K562 (cell line): Measurements from ENCODE around the gene ZNF581. TPM values are rescaled to one million over a fixed set of nuclear protein-coding genes. Genes with fewer than 3 reads are reported as not detected.
A peak's percentile ranks its signal among the peaks of the same experiment; 100 is the strongest.

ENCODE experiments used
- ADNP ChIP-seq: fragments of 200-800 bp; sonication (Bioruptor generic); IDR thresholded peaks from 2 replicates; pipeline ENCODE4 v1.6.1; 2016; ENCODE audit warnings: missing genetic modification characterization, missing compliant biosample characterization
- KLF6 ChIP-seq: fragments of 250-450 bp; sonication (Bioruptor Pico); IDR thresholded peaks from 2 replicates; pipeline ENCODE4 v1.4.0; 2020; ENCODE audit warnings: mild to moderate bottlenecking, moderate library complexity, borderline replicate concordance
- MECOM ChIP-seq: fragments of 250-450 bp; sonication (Bioruptor Pico); IDR thresholded peaks from 2 replicates; pipeline ENCODE4 v1.8.0; 2022; ENCODE audit warnings: inconsistent platforms
- MTA2 ChIP-seq: fragments of 450-650 bp; IDR thresholded peaks from 2 replicates; pipeline ENCODE4 v1.6.1; 2016; ENCODE audit warnings: low read depth
- MTF1 ChIP-seq: fragments of 250-450 bp; sonication (Bioruptor Pico); IDR thresholded peaks from 2 replicates; pipeline ENCODE4 v1.9.0; 2021; ENCODE audit warnings: moderate library complexity, mild to moderate bottlenecking, inconsistent platforms, borderline replicate concordance
- RB1 ChIP-seq: fragments of 450-650 bp; IDR thresholded peaks from 2 replicates; pipeline ENCODE4 v1.6.1; 2017; ENCODE audit warnings: low read depth, mild to moderate bottlenecking
- SMAD2 ChIP-seq: fragments of 150-350 bp; IDR thresholded peaks from 2 replicates; pipeline ENCODE4 v1.6.1; 2014; ENCODE audit warnings: low read depth, mild to moderate bottlenecking, low read length
- TCFL5 ChIP-seq: fragments of 250-450 bp; sonication (Bioruptor Pico); conservative IDR thresholded peaks from 2 replicates; pipeline ENCODE4 v1.6.1; 2021; ENCODE audit warnings: mild to moderate bottlenecking, moderate library complexity, matching md5 sums
- TOE1 ChIP-seq, 2 experiments: fragments of 450-650 bp in 1 of 2; sonication (generic) in 1 of 2; formaldehyde crosslinking in 1 of 2; IDR thresholded peaks; 2 replicates each; pipeline versions ENCODE4 v1.7.1 to v1.8.0; 2016 to 2022; ENCODE audit warnings: borderline replicate concordance in 2 of 2, mild to moderate bottlenecking in 2 of 2, antibody characterized with exemption in 1 of 2, inconsistent platforms in 1 of 2, low read depth in 1 of 2, missing genetic modification reagents in 1 of 2, moderate library complexity in 1 of 2
- U2AF2 ChIP-seq: fragments of 200-400 bp; formaldehyde crosslinking; optimal IDR thresholded peaks from 2 replicates; pipeline ENCODE3; 2017; ENCODE audit warnings: low read depth, mild to moderate bottlenecking, low read length
- XRCC5 ChIP-seq: fragments of 200-400 bp; formaldehyde crosslinking; IDR thresholded peaks from 2 replicates; pipeline ENCODE4 v1.6.1; 2017; ENCODE audit warnings: low read depth, mild to moderate bottlenecking, low read length
- ZBTB12 ChIP-seq: fragments of 250-450 bp; sonication (Bioruptor Pico); IDR thresholded peaks from 2 replicates; pipeline ENCODE4 v1.4.0; 2020
- ZFP1 ChIP-seq: fragments of 450-650 bp; formaldehyde crosslinking; IDR thresholded peaks from 2 replicates; pipeline ENCODE4 v1.4.0; 2020; ENCODE audit warnings: mild to moderate bottlenecking, mixed read lengths
- ZFP30 ChIP-seq: fragments of 250-450 bp; sonication (Bioruptor Pico); IDR thresholded peaks from 2 replicates; pipeline ENCODE4 v1.8.0; 2022; ENCODE audit warnings: moderate library complexity, mild to moderate bottlenecking, inconsistent platforms, borderline replicate concordance
- ZNF165 ChIP-seq: fragments of 250-450 bp; sonication (Bioruptor Pico); IDR thresholded peaks from 2 replicates; pipeline ENCODE4 v1.4.0; 2020; ENCODE audit warnings: borderline replicate concordance
- polyA plus RNA-seq, 8 experiments: library from polyadenylated mRNA; depleted of rRNA in 4 of 8; stranded (reverse) in 5 of 8; unstranded in 3 of 8; fragments of >200 nt; fragmentation: Nextera tagmentation in 2 of 8; fragmentation: Illumina TruSeq in 1 of 8; extraction: Ambion mirVana in 2 of 8; extraction: Trizol in 1 of 8; gene quantifications; 2 replicates each; pipeline versions ENCODE4 v1.2.1 to v1.2.3, GENCODE V29; 2011 to 2014; ENCODE audit warnings: inconsistent platforms in 1 of 8, missing spikeins in 1 of 8
- total RNA-seq, 7 experiments: library from RNA; depleted of rRNA in 6 of 7; stranded (reverse); fragments of >200 nt in 6 of 7; fragmentation: Illumina TruSeq in 2 of 7; extraction: Trizol in 2 of 7; gene quantifications; 2 replicates each; pipeline versions ENCODE4 v1.2.1 to v1.2.3, GENCODE V29; 2011 to 2021; ENCODE audit warnings: low replicate concordance in 1 of 7
- TF ChIP-seq, protein P1 (sequence below): fragments of 250-450 bp; sonication (Bioruptor Pico); IDR thresholded peaks from 2 replicates; pipeline ENCODE4 v1.4.0; 2020; ENCODE audit warnings: mild to moderate bottlenecking, moderate library complexity
- TF ChIP-seq, protein P2 (sequence below): fragments of 250-450 bp; sonication (Bioruptor Pico); IDR thresholded peaks from 2 replicates; pipeline ENCODE4 v1.6.1; 2021; ENCODE audit warnings: mild to moderate bottlenecking

ZNF581 gene
- total and polyA plus RNA-seq, 9 of the 15 experiments (the other 6 are each of a cell fraction or from before 2014, with no cell fraction given), result 2.4 to 39.4 (median 15.4) TPM

DNA sequence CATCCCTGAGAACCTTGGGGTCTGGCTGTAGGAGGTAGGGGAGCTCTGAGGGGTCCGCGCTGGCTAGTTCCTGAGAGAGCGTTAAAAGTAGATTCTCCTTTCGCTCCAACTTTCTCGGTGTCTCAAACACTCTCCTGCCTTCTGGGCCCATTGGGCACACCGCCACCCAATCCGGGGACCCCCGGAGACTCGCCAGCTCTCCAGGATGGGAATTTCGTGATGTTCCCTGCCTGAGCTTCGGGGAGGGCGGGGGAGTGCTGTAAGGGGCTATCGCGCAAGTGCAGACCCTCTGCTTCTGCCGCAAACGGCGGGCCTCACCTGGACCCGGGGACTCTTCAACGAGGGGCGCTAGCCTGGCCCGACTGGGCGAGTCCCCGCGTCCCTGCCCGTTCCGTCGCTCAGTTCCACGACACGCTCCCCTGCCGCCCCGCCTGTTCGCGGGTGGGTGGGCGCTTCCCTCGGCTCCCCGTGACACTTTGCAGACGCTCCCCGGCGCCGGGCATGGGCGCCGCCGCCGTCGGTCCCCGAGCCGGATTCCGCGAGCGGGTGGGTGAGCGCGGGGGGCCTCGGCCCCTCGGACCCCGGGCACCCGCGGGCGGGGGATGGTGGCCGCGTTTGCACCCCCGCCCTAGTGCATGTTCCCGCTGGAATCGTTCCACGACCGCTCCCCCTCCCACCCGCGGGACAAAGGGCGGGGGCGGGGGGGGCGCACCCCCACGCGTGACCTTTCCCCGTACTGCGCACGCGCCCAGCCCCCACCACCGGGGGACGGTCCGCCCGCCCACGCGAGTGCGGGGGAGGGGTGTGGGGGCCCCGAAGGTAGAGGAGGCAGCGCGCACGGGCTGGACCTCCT is 4.5 kb downstream of the ZNF581 start, which contains the start of gene CCDC106 (continued):
- TF ChIP-seq, protein P1, sequence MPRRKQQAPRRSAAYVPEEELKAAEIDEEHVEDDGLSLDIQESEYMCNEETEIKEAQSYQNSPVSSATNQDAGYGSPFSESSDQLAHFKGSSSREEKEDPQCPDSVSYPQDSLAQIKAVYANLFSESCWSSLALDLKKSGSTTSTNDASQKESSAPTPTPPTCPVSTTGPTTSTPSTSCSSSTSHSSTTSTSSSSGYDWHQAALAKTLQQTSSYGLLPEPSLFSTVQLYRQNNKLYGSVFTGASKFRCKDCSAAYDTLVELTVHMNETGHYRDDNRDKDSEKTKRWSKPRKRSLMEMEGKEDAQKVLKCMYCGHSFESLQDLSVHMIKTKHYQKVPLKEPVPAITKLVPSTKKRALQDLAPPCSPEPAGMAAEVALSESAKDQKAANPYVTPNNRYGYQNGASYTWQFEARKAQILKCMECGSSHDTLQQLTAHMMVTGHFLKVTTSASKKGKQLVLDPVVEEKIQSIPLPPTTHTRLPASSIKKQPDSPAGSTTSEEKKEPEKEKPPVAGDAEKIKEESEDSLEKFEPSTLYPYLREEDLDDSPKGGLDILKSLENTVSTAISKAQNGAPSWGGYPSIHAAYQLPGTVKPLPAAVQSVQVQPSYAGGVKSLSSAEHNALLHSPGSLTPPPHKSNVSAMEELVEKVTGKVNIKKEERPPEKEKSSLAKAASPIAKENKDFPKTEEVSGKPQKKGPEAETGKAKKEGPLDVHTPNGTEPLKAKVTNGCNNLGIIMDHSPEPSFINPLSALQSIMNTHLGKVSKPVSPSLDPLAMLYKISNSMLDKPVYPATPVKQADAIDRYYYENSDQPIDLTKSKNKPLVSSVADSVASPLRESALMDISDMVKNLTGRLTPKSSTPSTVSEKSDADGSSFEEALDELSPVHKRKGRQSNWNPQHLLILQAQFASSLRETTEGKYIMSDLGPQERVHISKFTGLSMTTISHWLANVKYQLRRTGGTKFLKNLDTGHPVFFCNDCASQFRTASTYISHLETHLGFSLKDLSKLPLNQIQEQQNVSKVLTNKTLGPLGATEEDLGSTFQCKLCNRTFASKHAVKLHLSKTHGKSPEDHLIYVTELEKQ (CRISPR knock-in tag), result no peak
- TF ChIP-seq MTA2 (peak; percentile 58), SMAD2 (no peak), TCFL5 (CRISPR knock-in tag) (no peak), MECOM (CRISPR knock-in tag) (no peak), ZFP1 (CRISPR knock-in tag) (no peak), U2AF2 (no peak), KLF6 (no peak; the same call in 1 of the 2 replicates), RB1 (peak; percentile 92), ZBTB12 (CRISPR knock-in tag) (no peak), MTF1 (no peak), ZFP30 (CRISPR knock-in tag) (no peak), XRCC5 (peak; percentile 49; the same call in 1 of the 2 replicates), ZNF165 (CRISPR knock-in tag) (no peak), TOE1 (IDR thresholded peaks at IDR 0.05; ENCODE audit: borderline replicate concordance) (peak; percentile 98), TOE1 (CRISPR knock-in tag; IDR thresholded peaks at IDR 0.05; ENCODE audit: borderline replicate concordance, low read depth) (no peak), ADNP (tag) (no peak)
- TF ChIP-seq, protein P2, sequence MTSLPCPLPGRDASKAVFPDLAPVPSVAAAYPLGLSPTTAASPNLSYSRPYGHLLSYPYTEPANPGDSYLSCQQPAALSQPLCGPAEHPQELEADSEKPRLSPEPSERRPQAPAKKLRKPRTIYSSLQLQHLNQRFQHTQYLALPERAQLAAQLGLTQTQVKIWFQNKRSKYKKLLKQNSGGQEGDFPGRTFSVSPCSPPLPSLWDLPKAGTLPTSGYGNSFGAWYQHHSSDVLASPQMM (CRISPR knock-in tag), result no peak
